Lower leg skin (tissue), 3 donors: ENCODE measurements around the gene AKIRIN2.

Experiments
- POLR2A ChIP-seq, 2 donors: fragments of 450-650 bp; IDR thresholded peaks; one replicate each; pipeline ENCODE4 v1.6.1; 2016 to 2017; ENCODE audit warnings: antibody characterized with exemption in 2 of 2, mild to moderate bottlenecking in 1 of 2, moderate library complexity in 1 of 2
- TF ChIP-seq, protein P1 (sequence below), 3 donors: fragments of 450-650 bp; IDR thresholded peaks; one replicate each; pipeline ENCODE4 v1.5.1; 2016; ENCODE audit warnings: antibody characterized with exemption in 3 of 3, mild to moderate bottlenecking in 3 of 3, moderate library complexity in 2 of 3

DNA sequence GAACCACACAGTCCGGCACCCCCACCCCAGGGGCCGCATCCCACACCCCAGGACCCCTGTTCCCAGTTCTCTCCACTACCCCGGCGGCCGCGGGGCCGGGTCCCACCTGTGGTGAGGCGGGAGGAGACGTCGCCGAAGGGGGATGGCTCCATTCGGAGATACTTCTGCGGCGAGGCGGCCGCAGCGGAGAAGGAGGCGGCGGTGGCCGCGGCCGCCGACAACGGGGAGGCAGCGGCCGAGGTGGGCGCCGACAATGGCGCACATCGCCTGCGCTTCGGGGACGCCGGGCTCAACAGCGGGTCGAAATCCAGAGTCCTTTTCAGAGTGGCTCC is 723 bp downstream of the AKIRIN2 start:
- TF ChIP-seq, protein P1, sequence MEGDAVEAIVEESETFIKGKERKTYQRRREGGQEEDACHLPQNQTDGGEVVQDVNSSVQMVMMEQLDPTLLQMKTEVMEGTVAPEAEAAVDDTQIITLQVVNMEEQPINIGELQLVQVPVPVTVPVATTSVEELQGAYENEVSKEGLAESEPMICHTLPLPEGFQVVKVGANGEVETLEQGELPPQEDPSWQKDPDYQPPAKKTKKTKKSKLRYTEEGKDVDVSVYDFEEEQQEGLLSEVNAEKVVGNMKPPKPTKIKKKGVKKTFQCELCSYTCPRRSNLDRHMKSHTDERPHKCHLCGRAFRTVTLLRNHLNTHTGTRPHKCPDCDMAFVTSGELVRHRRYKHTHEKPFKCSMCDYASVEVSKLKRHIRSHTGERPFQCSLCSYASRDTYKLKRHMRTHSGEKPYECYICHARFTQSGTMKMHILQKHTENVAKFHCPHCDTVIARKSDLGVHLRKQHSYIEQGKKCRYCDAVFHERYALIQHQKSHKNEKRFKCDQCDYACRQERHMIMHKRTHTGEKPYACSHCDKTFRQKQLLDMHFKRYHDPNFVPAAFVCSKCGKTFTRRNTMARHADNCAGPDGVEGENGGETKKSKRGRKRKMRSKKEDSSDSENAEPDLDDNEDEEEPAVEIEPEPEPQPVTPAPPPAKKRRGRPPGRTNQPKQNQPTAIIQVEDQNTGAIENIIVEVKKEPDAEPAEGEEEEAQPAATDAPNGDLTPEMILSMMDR (IDR thresholded peaks at IDR 0.05): no peak
- no peak for TF ChIP-seq POLR2A (IDR thresholded peaks at IDR 0.05)
